ENCODE results near the gene PHLDA1.

PHLDA1 gene

DNA sequence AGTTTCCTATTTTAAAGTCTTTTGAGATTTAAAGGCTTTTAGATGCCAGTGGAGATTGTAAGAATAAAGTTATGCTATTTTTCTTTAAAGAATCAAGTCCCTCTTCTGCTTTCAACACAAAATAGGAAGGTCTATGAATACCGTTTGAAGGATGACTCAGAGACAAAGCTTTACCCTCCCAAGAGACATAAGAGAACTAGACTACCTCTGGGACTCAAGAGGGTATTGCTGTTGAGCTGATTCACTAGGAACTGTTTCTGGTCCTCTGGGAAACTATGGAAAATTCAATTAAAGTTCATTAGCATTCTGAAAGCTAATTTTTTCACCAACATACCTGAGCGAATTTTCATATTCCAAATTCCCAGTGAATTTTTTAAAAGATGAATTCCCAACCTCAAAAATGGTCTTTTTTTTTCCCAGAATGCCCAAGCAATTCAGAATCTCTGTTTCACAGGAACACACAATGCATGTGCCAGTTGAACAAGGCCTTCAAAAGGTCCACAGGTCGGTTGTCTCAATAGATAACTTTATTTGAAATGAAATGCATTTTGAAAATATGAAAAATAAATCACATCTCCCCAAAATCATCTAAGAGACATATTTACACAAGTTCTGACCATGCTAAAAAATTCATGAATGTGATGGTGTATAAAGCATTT, 6.5 kb downstream of the PHLDA1 start:
- no peak for DNase-seq (ENCODE audit: insufficient read length)
- TF ChIP-seq POLR2A (IDR thresholded peaks at IDR 0.05; ENCODE audit: low read depth, low read length) = no peak
- no peak for TF ChIP-seq TAF1 (IDR thresholded peaks at IDR 0.05; ENCODE audit: borderline replicate concordance, low read depth, low read length)
- TF ChIP-seq POLR2AphosphoS5 (IDR thresholded peaks at IDR 0.05; ENCODE audit: low read depth, low read length) = no peak
- FAIRE-seq = no peak

GRCh38 chr12:76024102-76024781, 7.3 kb downstream of the PHLDA1 start:
- TF ChIP-seq POLR2AphosphoS5 (IDR thresholded peaks at IDR 0.05; ENCODE audit: low read depth, low read length) = no peak
- FAIRE-seq (no peak), DNase-seq (ENCODE audit: insufficient read length) (no peak)

GRCh38 chr12:76023069-76023690, 8.4 kb downstream of the PHLDA1 start:
- TF ChIP-seq POLR2A (IDR thresholded peaks at IDR 0.05; ENCODE audit: low read depth, low read length) = no peak
- FAIRE-seq = no peak
- DNase-seq (ENCODE audit: insufficient read length) = no peak

GRCh38 chr12:76022506-76022905, 9.1 kb downstream of the PHLDA1 start:
- TF ChIP-seq TAF1 (IDR thresholded peaks at IDR 0.05; ENCODE audit: borderline replicate concordance, low read depth, low read length) = no peak
- no peak for TF ChIP-seq POLR2A (IDR thresholded peaks at IDR 0.05; ENCODE audit: low read depth, low read length)
- DNase-seq (ENCODE audit: insufficient read length) (no peak), FAIRE-seq (no peak)

- TF ChIP-seq TAF1 (IDR thresholded peaks at IDR 0.05; ENCODE audit: borderline replicate concordance, low read depth, low read length) (no peak), POLR2A (IDR thresholded peaks at IDR 0.05; ENCODE audit: low read depth, low read length) (no peak), POLR2AphosphoS5 (IDR thresholded peaks at IDR 0.05; ENCODE audit: low read depth, low read length) (no peak)
- FAIRE-seq (peak; percentile 5), DNase-seq (ENCODE audit: insufficient read length) (no peak)
These were observed 10.6 kb downstream of the PHLDA1 start for GRCh38 chr12:76020731-76021672.

DNA sequence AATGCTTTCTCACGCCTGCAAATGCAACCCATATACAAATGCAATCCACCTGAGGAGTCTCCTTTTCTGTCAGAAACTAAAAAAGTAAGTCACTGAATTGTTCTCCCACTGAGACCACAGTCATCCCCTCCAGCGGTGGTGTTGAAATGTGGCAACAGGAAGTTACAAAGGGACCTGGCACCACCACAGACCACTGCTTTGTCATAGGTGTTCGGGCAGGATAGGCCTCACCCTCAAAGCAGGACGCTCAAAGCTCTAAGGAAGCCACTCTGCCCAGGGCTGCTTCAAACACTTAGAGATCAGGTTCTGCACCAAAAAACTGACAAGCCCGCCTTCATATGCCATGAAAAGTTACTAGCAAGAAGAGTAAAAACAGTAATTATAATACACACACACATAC, 11.3 kb downstream of the PHLDA1 start:
- FAIRE-seq (no peak), DNase-seq (ENCODE audit: insufficient read length) (no peak)
- no peak for TF ChIP-seq POLR2A (IDR thresholded peaks at IDR 0.05; ENCODE audit: low read depth, low read length)
- no peak for TF ChIP-seq POLR2AphosphoS5 (IDR thresholded peaks at IDR 0.05; ENCODE audit: low read depth, low read length)
- TF ChIP-seq TAF1 (IDR thresholded peaks at IDR 0.05; ENCODE audit: borderline replicate concordance, low read depth, low read length) = no peak

DNA sequence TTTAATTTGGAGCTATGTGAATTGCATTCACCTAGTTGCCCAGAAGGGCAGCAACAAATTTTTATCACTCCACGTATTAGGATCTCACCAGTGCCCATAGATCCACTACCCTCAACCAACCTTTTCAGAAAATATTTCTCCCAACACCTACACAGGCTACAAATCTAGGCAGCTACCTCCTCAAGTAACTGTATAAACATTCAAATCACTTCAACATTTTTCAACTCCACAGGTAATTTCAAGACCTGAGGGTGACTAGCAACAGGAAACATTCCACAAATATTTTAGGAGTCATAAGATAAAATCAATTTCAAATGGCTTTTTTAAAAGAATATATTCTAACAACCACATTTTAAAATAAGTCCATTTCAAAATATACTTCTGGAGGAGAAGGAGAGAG, 12.9 kb downstream of the PHLDA1 start:
- FAIRE-seq = no peak
- TF ChIP-seq TAF1 (IDR thresholded peaks at IDR 0.05; ENCODE audit: borderline replicate concordance, low read depth, low read length) (no peak), POLR2A (IDR thresholded peaks at IDR 0.05; ENCODE audit: low read depth, low read length) (no peak), POLR2AphosphoS5 (IDR thresholded peaks at IDR 0.05; ENCODE audit: low read depth, low read length) (no peak)
- no peak for DNase-seq (ENCODE audit: insufficient read length)

- DNase-seq (ENCODE audit: insufficient read length) = no peak
- TF ChIP-seq POLR2A (IDR thresholded peaks at IDR 0.05; ENCODE audit: low read depth, low read length) (no peak), POLR2AphosphoS5 (IDR thresholded peaks at IDR 0.05; ENCODE audit: low read depth, low read length) (no peak), TAF1 (IDR thresholded peaks at IDR 0.05; ENCODE audit: borderline replicate concordance, low read depth, low read length) (no peak)
- no peak for FAIRE-seq
These were observed 13.5 kb downstream of the PHLDA1 start for GRCh38 chr12:76018111-76018510.

DNA sequence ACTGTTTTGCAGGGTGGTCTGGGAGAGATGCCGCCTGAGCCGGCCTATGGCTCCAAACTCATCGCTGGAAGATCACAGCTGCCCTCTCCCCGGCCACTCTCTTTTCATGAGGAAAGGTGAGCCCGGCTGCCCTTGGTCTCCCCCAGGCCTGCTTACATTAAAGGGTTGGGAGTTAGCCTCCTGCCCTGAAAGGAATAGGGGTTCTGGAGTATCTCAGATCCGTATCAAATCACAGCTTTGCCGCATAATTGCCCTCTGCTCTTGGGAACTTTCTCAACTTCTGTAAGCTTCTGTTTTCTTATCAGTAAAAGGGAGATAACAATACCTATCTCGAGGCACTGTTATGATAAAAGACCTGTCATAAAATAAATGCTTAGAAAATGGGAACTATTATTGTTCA, 17.6 kb downstream of the PHLDA1 start:
- FAIRE-seq (no peak), DNase-seq (ENCODE audit: insufficient read length) (no peak)
- TF ChIP-seq TAF1 (IDR thresholded peaks at IDR 0.05; ENCODE audit: borderline replicate concordance, low read depth, low read length) (no peak), POLR2A (IDR thresholded peaks at IDR 0.05; ENCODE audit: low read depth, low read length) (no peak), POLR2AphosphoS5 (IDR thresholded peaks at IDR 0.05; ENCODE audit: low read depth, low read length) (no peak)

DNA sequence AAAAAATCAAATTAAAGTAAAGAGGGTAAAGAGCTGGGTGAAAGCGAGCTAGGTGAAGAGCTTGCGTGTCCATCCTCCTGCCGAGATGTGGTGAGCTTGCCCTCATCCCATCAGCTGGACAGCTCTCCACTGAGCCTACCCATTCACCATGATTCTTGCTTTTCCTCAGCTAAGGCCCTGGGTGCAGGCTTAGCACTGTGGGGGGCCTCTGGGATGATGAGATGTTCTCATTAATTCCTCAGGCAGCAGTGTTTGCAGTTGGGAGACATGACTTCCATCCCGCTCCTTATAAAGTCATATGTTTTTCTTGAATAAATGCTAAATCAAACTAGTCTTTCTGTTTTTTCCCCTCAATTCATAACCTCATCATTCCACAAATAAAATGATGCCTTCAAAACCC, 18.0 kb downstream of the PHLDA1 start:
- FAIRE-seq (no peak), DNase-seq (ENCODE audit: insufficient read length) (no peak)
- TF ChIP-seq POLR2A (IDR thresholded peaks at IDR 0.05; ENCODE audit: low read depth, low read length) = no peak
- no peak for TF ChIP-seq POLR2AphosphoS5 (IDR thresholded peaks at IDR 0.05; ENCODE audit: low read depth, low read length)
- TF ChIP-seq TAF1 (IDR thresholded peaks at IDR 0.05; ENCODE audit: borderline replicate concordance, low read depth, low read length) = no peak

DNA sequence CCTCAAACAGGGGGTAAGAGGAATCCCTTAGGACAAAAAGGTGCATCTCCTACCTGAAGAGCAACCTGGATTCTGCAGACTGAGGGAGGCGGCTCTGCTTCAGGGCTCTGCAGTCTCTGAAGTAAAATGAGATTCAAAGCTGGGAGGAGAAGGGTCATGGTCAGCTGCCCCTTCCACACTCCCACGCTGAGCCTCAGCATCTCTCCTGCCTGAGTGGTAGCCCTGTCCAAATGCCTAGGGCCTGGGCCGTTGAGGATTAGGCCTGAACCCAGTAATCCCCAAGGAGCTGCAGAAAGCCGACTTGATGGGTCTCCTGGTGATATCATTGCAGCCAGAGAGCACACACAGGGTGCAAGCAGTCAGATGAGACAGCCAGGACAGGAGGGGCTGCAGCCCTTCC, 18.9 kb downstream of the PHLDA1 start:
- TF ChIP-seq TAF1 (IDR thresholded peaks at IDR 0.05; ENCODE audit: borderline replicate concordance, low read depth, low read length) = no peak
- TF ChIP-seq POLR2A (IDR thresholded peaks at IDR 0.05; ENCODE audit: low read depth, low read length) = no peak
- no peak for TF ChIP-seq POLR2AphosphoS5 (IDR thresholded peaks at IDR 0.05; ENCODE audit: low read depth, low read length)
- DNase-seq (ENCODE audit: insufficient read length) = no peak

More for the DNA sequence above, 18.9 kb downstream of the PHLDA1 start:
- no peak for FAIRE-seq

Data from GM12892 (cell line).